DND-41 (cell line): ENCODE data around the gene UBTD1.

Experiments used
- ATAC-seq: fragments of 200-7000 bp; cut with Tn5 transposase; 3 replicates; pipeline ENCODE4 v1.9.1; 2021; ENCODE audit warnings: low read depth; ENCODE audit not compliant: insufficient read depth
- DNase-seq: peaks from one replicate; pipeline ENCODE4 v3.0.0-alpha.2; 2020
- H2AFZ ChIP-seq: 2 replicates; pipeline ENCODE4 v1.6.0; 2012; ENCODE audit warnings: low read depth, low read length
- H3K27ac ChIP-seq: 2 replicates; pipeline ENCODE4 v1.5.1; 2012; ENCODE audit warnings: low read length, inconsistent platforms
- H3K27me3 ChIP-seq: fragments of 200-600 bp; sonication (generic); 2 replicates; pipeline ENCODE4 v1.6.0; 2012; ENCODE audit warnings: low read length, mild to moderate bottlenecking, inconsistent platforms; ENCODE audit not compliant: insufficient read depth, poor library complexity
- H3K36me3 ChIP-seq: 2 replicates; pipeline ENCODE4 v1.5.1; 2012; ENCODE audit warnings: low read length, inconsistent platforms; ENCODE audit not compliant: insufficient read depth
- H3K4me1 ChIP-seq: 2 replicates; pipeline ENCODE4 v1.5.1; 2012; ENCODE audit warnings: mild to moderate bottlenecking, low read length; ENCODE audit not compliant: insufficient read depth
- H3K4me2 ChIP-seq: 2 replicates; pipeline ENCODE4 v1.6.0; 2012; ENCODE audit warnings: mild to moderate bottlenecking, moderate library complexity, low read length, inconsistent platforms; ENCODE audit not compliant: insufficient read depth
- H3K4me3 ChIP-seq, 2 experiments: fragments of 200-600 bp in 1 of 2; shearing (Covaris generic) in 1 of 2; 2 replicates each; pipeline ENCODE4 v1.5.1; 2012 to 2016; ENCODE audit warnings: inconsistent platforms in 2 of 2, low read length in 2 of 2, mild to moderate bottlenecking in 2 of 2, low read depth in 1 of 2, moderate library complexity in 1 of 2
- H3K79me2 ChIP-seq: 2 replicates; pipeline ENCODE4 v1.6.0; 2012; ENCODE audit warnings: low read length, inconsistent platforms; ENCODE audit not compliant: insufficient read depth
- H3K9ac ChIP-seq: 2 replicates; pipeline ENCODE4 v1.6.0; 2012; ENCODE audit warnings: low read depth, mild to moderate bottlenecking, inconsistent platforms, low read length, moderate library complexity
- H3K9me3 ChIP-seq: 2 replicates; pipeline ENCODE4 v1.5.1; 2012; ENCODE audit warnings: low read length, moderate library complexity, mild to moderate bottlenecking, inconsistent platforms; ENCODE audit not compliant: insufficient read depth, severe bottlenecking
- H4K20me1 ChIP-seq: 2 replicates; pipeline ENCODE4 v1.6.0; 2012; ENCODE audit warnings: low read length; ENCODE audit not compliant: insufficient read depth
- CTCF ChIP-seq: IDR thresholded peaks from 2 replicates; pipeline ENCODE4 v1.5.1; 2012; ENCODE audit warnings: borderline replicate concordance, low read length, moderate library complexity, mild to moderate bottlenecking; ENCODE audit not compliant: poor library complexity, severe bottlenecking; ENCODE audit errors: extremely low read depth
- EZH2 ChIP-seq: IDR thresholded peaks from 3 replicates; pipeline ENCODE4 v1.6.1; 2012; ENCODE audit warnings: borderline replicate concordance, low read depth, mild to moderate bottlenecking, moderate library complexity, low read length, inconsistent platforms; ENCODE audit not compliant: severe bottlenecking

UBTD1 gene

GRCh38 chr10:97482381-97482780 is 16.3 kb upstream of the UBTD1 start:
- H3K36me3 ChIP-seq = peaks cover 68% of the 10 kb centered on the region
- no peaks in the 10 kb centered on the region for H3K4me1 ChIP-seq
- ATAC-seq = no peak
- H3K79me2 ChIP-seq = peaks cover 49% of the 10 kb centered on the region
- no peaks in the 10 kb centered on the region for H3K27me3 ChIP-seq
- no peak for TF ChIP-seq CTCF
- TF ChIP-seq EZH2 = no peak
- no peaks in the 10 kb centered on the region for H3K9me3 ChIP-seq
- no peak overlapping the region for H3K4me3 ChIP-seq
- DNase-seq = no peak
- no peak overlapping the region for H2AFZ ChIP-seq
- H3K9ac ChIP-seq = no peak overlapping the region
- H4K20me1 ChIP-seq = peaks cover 16% of the 10 kb centered on the region
- no peak overlapping the region for H3K27ac ChIP-seq
- no peak overlapping the region for H3K4me2 ChIP-seq

- H3K4me1 ChIP-seq = no peaks in the 10 kb centered on the region
- no peaks in the 10 kb centered on the region for H3K9me3 ChIP-seq
- H4K20me1 ChIP-seq = peaks cover 21% of the 10 kb centered on the region
- no peak overlapping the region for H3K27ac ChIP-seq
- no peak overlapping the region for H3K9ac ChIP-seq
- peaks cover 57% of the 10 kb centered on the region for H3K36me3 ChIP-seq
- no peaks in the 10 kb centered on the region for H3K27me3 ChIP-seq
- ATAC-seq = no peak
- no peak overlapping the region for H2AFZ ChIP-seq
- no peak overlapping the region for H3K4me2 ChIP-seq
- no peak for DNase-seq
- peaks cover 61% of the 10 kb centered on the region for H3K79me2 ChIP-seq
- no peak for TF ChIP-seq CTCF
- no peak for TF ChIP-seq EZH2
- H3K4me3 ChIP-seq = no peak overlapping the region
Observed at GRCh38 chr10:97483506-97483905, 15.2 kb upstream of the UBTD1 start.

GRCh38 chr10:97483921-97484320 is 14.8 kb upstream of the UBTD1 start:
- ATAC-seq (no peak), DNase-seq (no peak)
- no peak for TF ChIP-seq EZH2
- TF ChIP-seq CTCF = no peak
- no peak overlapping the region for H3K4me3 ChIP-seq
- no peak overlapping the region for H2AFZ ChIP-seq
- H3K4me2 ChIP-seq = no peak overlapping the region
- peaks cover 53% of the 10 kb centered on the region for H3K36me3 ChIP-seq
- H3K9ac ChIP-seq = no peak overlapping the region
- no peaks in the 10 kb centered on the region for H3K4me1 ChIP-seq
- H4K20me1 ChIP-seq = peaks cover 23% of the 10 kb centered on the region
- no peak overlapping the region for H3K27ac ChIP-seq
- no peaks in the 10 kb centered on the region for H3K27me3 ChIP-seq
- peaks cover 65% of the 10 kb centered on the region for H3K79me2 ChIP-seq
- no peaks in the 10 kb centered on the region for H3K9me3 ChIP-seq
